Stimulated activated CD8-positive, alpha-beta memory T cell treated with anti-CD3 and anti-CD28 coated beads, Interleukin-7, amount 100 ng/mL, for 24 hours (primary cell): Measurements from ENCODE around the gene MAPK11.

ENCODE experiments used
- DNase-seq: peaks from one replicate; pipeline ENCODE4 v3.0.0-alpha.2; 2020; ENCODE audit warnings: low read depth

Gene MAPK11

GRCh38 chr22:50307890-50308596 lies 37.9 kb upstream of the MAPK11 start:
- no peak for DNase-seq

GRCh38 chr22:50306753-50307749 lies 36.9 kb upstream of the MAPK11 start, which contains the start of gene PLXNB2:
Gene PLXNB2 (minus strand): TSS chr22:50307646. CDS start chr22:50290584, 17,062 bp downstream.
- no peak for DNase-seq

GRCh38 chr22:50305923-50306566 lies 35.9 kb upstream of the MAPK11 start:
- no peak for DNase-seq

GRCh38 chr22:50305393-50305922 lies 35.3 kb upstream of the MAPK11 start:
- no peak for DNase-seq

GRCh38 chr22:50304528-50305392 lies 34.6 kb upstream of the MAPK11 start:
- no peak for DNase-seq

GRCh38 chr22:50303848-50304527 lies 33.8 kb upstream of the MAPK11 start:
- no peak for DNase-seq

GRCh38 chr22:50303515-50303847 lies 33.3 kb upstream of the MAPK11 start:
- DNase-seq = no peak

- no peak for DNase-seq
Measured at GRCh38 chr22:50302564-50302963, 32.4 kb upstream of the MAPK11 start.

- no peak for DNase-seq
Measured at GRCh38 chr22:50302041-50302541, 31.9 kb upstream of the MAPK11 start.

- no peak for DNase-seq
Measured at GRCh38 chr22:50301581-50301991, 31.4 kb upstream of the MAPK11 start.

- DNase-seq = no peak
Measured at GRCh38 chr22:50300620-50301257, 30.6 kb upstream of the MAPK11 start.

- no peak for DNase-seq
Measured at GRCh38 chr22:50299785-50300619, 29.8 kb upstream of the MAPK11 start.

GRCh38 chr22:50298937-50299784 lies 29.0 kb upstream of the MAPK11 start:
- DNase-seq = no peak

GRCh38 chr22:50298266-50298637 lies 28.1 kb upstream of the MAPK11 start:
- no peak for DNase-seq

- no peak for DNase-seq
Measured at GRCh38 chr22:50297510-50298265, 27.5 kb upstream of the MAPK11 start.

- no peak for DNase-seq
Measured at GRCh38 chr22:50296658-50297490, 26.7 kb upstream of the MAPK11 start.

- DNase-seq = no peak
Measured at GRCh38 chr22:50294319-50294656, 24.1 kb upstream of the MAPK11 start.
